H1 (cell line): ENCODE measurements around the gene IFNL1.

Experiments used
- CHD1 ChIP-seq: IDR thresholded peaks from 2 replicates; pipeline ENCODE4 v1.6.1; 2012; ENCODE audit warnings: low read depth, low read length, improper control_type of control experiment
- CHD2 ChIP-seq: IDR thresholded peaks from 2 replicates; pipeline ENCODE4 v1.6.1; 2012; ENCODE audit warnings: low read length, improper control_type of control experiment
- EP300 ChIP-seq, 2 experiments: IDR thresholded peaks; 1 replicate in 1 of 2; 2 replicates in 1 of 2; pipeline ENCODE4 v1.6.1; 2011 to 2012; ENCODE audit warnings: low read depth in 2 of 2, low read length in 2 of 2, mild to moderate bottlenecking in 2 of 2, borderline replicate concordance in 1 of 2, inconsistent platforms in 1 of 2, moderate library complexity in 1 of 2
- EZH2 ChIP-seq: fragments of 200-600 bp; sonication (generic); IDR thresholded peaks from 2 replicates; pipeline ENCODE4 v1.7.1; 2012; ENCODE audit warnings: low read depth, mild to moderate bottlenecking, moderate library complexity, low read length, inconsistent platforms; ENCODE audit not compliant: severe bottlenecking
- MAX ChIP-seq: IDR thresholded peaks from 2 replicates; pipeline ENCODE4 v1.6.1; 2012; ENCODE audit warnings: inconsistent platforms
- POLR2A ChIP-seq, 2 experiments: IDR thresholded peaks; 1 replicate in 1 of 2; 2 replicates in 1 of 2; pipeline ENCODE4 v1.6.1; 2011; ENCODE audit warnings: low read depth in 2 of 2, low read length in 2 of 2, mild to moderate bottlenecking in 2 of 2; ENCODE audit errors: control extremely low read depth in 1 of 2
- POLR2AphosphoS5 ChIP-seq: IDR thresholded peaks from 2 replicates; pipeline ENCODE4 v1.6.1; 2011; ENCODE audit warnings: low read depth, low read length
- RAD21 ChIP-seq, 2 experiments: IDR thresholded peaks in 1 of 2; conservative IDR thresholded peaks in 1 of 2; 2 replicates each; pipeline ENCODE4 v1.6.1; 2011; ENCODE audit warnings: low read depth in 2 of 2, low read length in 2 of 2, improper control_type of control experiment in 1 of 2, inconsistent platforms in 1 of 2, mild to moderate bottlenecking in 1 of 2, moderate library complexity in 1 of 2
- RXRA ChIP-seq: IDR thresholded peaks from 2 replicates; pipeline ENCODE4 v1.6.1; 2011; ENCODE audit warnings: low read depth, mild to moderate bottlenecking, low read length, moderate library complexity; ENCODE audit not compliant: insufficient read depth
- SP4 ChIP-seq: IDR thresholded peaks from 2 replicates; pipeline ENCODE4 v1.6.1; 2012; ENCODE audit warnings: low read length, inconsistent platforms
- YY1 ChIP-seq: IDR thresholded peaks from 2 replicates; pipeline ENCODE4 v1.6.1; 2011; ENCODE audit warnings: low read depth, mild to moderate bottlenecking, low read length
- TF ChIP-seq, protein P1 (sequence below), 3 experiments: IDR thresholded peaks; 1 replicate in 2 of 3; 2 replicates in 1 of 3; pipeline versions ENCODE4 v1.5.1 to v1.6.1; 2011; ENCODE audit warnings: low read length in 3 of 3, mild to moderate bottlenecking in 3 of 3, inconsistent platforms in 2 of 3, low read depth in 1 of 3, moderate library complexity in 1 of 3; ENCODE audit not compliant: insufficient read depth in 1 of 3; ENCODE audit errors: control extremely low read depth in 1 of 3

DNA sequence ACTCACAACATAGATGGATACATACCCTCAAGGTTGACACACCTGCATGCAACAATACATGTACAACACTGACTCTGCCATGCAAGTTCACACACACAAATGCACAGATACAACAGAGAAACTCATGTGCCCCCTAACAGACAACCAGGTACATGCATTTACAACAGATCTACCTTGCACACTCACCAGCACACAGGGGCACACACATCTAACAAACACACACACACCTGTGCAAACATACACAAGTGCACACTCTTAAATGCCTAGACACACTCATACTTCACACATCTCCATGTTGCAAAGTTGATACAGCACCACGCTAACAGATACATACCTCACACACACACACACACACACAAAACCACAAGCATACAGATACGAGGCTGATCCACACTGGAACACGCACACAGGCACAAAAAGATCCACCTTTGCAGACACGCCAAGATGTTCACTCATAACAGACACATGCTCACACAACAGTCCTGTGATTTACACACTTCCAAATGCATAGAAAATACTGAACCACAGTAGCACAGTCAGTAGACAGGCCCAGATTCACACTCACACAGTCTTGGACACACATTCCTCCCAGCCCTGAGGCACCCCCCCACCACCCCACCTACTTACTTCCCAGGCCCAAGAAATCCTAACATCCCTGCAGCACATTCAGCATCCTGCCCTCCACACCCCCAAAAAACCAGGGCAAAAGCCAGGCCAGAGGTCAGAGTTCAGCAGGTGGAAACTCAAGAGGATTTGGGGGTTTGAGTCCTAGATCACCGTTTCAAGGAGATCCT is 23.1 kb downstream of the IFNL1 start:
- no peak for TF ChIP-seq EP300 (IDR thresholded peaks at IDR 0.05; ENCODE audit: borderline replicate concordance in 1 of 2, low read depth in 2 of 2, low read length in 2 of 2)
- no peak for TF ChIP-seq MAX
- no peak for TF ChIP-seq SP4
- TF ChIP-seq RAD21 (IDR thresholded peaks at IDR 0.05 in 1 of 2, conservative IDR thresholded peaks at IDR 0.05 in 1 of 2; ENCODE audit: low read depth in 2 of 2, low read length in 2 of 2): no peak
- no peak for TF ChIP-seq CHD1
- TF ChIP-seq, protein P1, sequence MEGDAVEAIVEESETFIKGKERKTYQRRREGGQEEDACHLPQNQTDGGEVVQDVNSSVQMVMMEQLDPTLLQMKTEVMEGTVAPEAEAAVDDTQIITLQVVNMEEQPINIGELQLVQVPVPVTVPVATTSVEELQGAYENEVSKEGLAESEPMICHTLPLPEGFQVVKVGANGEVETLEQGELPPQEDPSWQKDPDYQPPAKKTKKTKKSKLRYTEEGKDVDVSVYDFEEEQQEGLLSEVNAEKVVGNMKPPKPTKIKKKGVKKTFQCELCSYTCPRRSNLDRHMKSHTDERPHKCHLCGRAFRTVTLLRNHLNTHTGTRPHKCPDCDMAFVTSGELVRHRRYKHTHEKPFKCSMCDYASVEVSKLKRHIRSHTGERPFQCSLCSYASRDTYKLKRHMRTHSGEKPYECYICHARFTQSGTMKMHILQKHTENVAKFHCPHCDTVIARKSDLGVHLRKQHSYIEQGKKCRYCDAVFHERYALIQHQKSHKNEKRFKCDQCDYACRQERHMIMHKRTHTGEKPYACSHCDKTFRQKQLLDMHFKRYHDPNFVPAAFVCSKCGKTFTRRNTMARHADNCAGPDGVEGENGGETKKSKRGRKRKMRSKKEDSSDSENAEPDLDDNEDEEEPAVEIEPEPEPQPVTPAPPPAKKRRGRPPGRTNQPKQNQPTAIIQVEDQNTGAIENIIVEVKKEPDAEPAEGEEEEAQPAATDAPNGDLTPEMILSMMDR (IDR thresholded peaks at IDR 0.05; ENCODE audit: control extremely low read depth in 1 of 3, insufficient read depth in 1 of 3, low read depth in 1 of 3, low read length in 3 of 3): no peak
- TF ChIP-seq EZH2: no peak
- TF ChIP-seq POLR2A (IDR thresholded peaks at IDR 0.05; ENCODE audit: control extremely low read depth in 1 of 2, low read depth in 2 of 2, low read length in 2 of 2): no peak
- TF ChIP-seq POLR2AphosphoS5: no peak
- TF ChIP-seq RXRA: no peak
- TF ChIP-seq CHD2: no peak
- TF ChIP-seq YY1: no peak
